Urothelium cell line (cell line): Measurements from ENCODE around the gene ZNF552.
A peak's percentile ranks its signal among the peaks of the same experiment; 100 is the strongest.
"Not testable (repeated sequence)": the region's sequence is repeated elsewhere in the genome, so short reads cannot be mapped to it uniquely, and the experiment has no call there.

Experiments used
- DNase-seq: peaks from one replicate; pipeline ENCODE4 v3.0.0; 2011; ENCODE audit warnings: low spot score, mixed read lengths
- FAIRE-seq: peaks from 2 replicates; lab custom pipeline; 2011; peaks lifted over from hg19 to GRCh38; lab: Jason Lieb, UNC

The ZNF552 gene

DNA sequence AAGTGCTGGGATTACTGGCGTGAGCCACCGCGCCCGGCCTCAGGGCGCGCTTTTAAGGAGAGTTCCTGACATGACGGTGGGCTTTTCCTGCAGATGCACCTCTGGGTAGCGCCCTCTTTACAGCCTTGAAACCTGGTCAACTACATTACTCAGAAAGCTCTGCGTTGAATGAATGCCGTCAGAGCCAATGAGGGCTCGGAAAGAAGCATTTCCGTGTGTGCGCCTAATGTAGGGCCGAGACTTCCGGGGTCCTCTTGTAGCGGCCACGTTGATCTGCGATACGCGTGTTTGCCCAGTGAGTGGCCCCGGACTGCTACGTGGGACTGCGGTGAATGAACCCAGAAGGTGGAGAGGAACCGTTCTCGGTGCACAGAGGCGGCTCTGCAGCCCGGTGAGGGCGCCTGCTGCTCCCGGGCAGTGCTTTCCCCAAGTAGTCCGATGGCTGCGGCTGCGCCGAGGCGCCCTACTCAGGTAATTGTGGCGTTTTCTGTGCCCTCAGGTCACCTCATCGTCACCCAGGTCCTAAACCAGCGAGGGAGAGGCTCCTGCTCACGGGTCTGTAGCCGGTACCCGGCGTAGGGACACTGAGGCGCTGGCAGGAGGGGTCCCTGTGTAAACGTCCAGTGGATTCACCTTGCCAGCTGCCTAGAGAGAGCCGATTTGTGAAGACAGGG, 4.9 kb upstream of the ZNF552 start:
- FAIRE-seq (no peak), DNase-seq (peak; percentile 90)

DNA sequence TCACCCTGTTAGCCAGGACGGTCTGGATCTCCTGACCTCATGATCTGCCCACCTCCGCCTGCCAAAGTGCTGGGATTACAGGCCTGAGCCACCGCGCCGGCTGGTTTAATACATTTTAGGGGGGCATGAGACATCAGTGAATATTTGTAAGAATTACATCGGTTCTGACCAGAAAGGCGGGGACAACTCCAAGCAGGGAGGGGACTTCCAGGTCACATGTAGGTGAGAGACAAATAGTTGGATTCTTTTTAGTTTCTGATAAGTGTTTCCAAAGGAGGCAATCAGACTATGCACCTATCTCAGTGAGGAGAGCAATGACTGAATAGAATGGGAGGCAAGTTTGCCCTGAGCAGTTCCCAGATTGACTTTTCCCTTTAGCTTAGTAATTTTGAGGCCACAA, 3.7 kb upstream of the ZNF552 start:
- FAIRE-seq (no peak), DNase-seq (no peak)

- DNase-seq (no peak), FAIRE-seq (no peak)
These were observed 3.3 kb upstream of the ZNF552 start for GRCh38 chr19:57817976-57818375.

DNA sequence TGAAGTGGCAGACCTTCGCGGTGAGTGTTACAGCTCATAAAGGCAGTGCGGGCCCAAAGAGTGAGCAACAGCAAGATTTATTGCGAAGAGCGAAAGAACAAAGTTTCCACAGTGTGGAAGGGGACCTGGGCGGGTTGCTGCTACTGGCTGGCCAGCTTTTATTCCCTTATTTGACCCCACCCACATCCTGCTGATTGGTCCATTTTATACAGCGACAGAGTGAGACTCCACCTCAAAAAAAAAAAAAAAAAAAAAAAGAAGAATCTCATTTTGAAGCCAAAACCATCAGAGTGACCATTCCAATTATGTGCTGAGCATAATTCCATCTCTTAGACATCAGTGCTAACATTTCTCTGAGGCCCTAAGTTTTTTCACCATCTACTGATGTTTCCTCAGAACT, 1.9 kb upstream of the ZNF552 start:
- DNase-seq (no peak), FAIRE-seq (no peak)

DNA sequence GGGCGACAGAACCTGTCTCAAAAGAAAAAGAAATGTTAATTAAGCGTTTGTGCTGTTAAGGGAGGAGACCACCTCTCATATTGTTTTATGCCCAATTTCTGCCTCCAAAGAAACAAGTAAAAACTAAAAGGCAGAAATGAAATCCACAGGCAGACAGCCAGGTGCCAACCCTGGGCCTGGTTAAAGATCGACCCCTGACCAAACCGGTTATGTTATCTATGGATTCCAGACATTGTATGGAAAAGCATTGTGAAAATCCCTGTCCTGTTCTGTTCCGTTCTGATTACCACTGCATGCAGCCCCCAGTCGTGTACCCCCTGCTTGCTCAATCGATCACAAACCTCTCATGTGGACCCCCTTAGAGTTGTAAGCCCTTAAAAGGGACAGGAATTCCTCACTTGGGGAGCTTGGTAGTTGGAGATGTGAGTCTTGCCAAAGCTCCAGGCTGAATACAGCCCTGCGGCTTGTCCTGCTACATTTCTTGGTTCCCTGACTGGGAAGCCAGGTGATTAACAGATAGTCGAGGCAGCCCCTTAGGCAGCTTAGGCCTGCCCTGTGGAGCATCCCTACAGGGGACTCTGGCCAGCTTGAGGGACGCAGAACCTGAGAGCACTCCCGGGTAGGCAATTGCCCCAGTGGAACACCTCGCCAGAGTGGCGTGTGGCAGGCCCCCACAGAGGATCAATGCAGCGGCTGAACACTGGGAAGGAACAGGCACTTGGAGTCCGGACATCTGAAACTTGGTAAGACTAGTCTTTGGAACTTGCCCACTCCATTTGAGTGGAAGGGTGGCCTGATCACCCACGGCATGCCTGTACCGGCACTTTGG, 748 bp upstream of the ZNF552 start:
- no peak for FAIRE-seq
- no peak for DNase-seq

DNA sequence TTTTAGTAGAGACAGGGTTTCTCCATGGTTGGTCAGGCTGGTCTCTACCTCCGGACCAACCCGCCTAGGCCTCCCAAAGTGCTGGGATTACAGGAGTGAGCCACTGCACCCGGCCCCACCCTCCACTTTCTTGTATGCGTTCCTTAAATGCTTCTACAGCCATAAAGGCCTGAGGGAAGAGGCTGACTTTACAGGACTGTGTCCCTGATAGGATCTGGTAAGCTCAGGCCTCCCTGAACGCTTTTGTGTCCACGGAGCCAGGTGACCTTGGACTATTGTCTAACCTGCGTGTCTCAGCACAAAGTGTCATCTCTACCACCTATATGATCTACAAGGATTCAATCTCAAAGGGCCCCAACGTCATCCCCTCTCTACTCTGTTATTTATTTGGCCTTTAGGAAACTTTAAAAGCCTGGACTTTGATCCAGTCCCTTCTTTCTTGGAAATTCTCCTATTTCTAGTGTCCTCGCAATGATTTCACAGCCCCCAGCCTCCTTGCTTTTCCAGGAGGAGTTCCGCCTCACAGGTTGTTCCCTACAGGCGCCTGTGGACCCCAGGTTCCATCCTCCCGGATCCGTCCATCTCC, 701 bp downstream of the ZNF552 start:
- DNase-seq (no peak), FAIRE-seq (no peak)

DNA sequence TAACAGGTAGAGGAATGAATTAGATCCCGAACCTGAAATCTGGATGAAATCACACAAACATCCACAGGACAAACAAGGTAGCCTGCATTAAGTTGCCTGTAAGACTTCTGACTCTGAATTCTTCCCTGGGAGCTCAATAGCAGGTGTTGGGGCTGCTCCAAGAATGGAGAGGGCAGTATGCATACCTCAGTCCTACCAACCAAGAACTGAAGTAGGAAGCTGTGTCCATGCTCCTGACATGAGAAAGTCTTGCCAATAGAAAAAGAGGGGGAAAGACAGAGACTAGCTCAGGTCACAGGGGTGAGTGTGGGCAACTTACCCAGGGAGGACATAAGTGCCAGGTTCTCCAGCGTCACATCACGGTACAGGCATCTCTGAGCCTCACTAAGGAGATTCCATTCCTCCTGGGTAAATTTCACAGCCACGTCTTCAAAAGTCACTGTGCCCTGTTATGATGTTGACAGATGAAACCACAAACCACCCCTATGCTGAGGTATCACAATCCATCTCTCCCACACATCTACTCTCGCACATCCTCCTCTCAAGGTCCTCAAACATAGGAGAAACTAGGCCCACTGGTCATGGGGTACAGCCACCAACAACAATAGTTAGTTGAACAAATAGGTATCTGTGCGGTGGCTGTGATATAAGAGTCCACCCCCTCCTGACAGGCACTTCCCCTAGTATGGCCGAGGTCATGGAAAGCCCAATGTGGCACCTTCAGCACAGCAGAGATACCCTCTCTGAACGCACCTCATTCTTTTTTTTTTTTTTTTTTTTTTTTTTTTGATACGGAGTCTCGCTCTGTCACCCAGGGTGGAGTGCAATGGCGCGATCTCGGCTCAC, 1.5 kb downstream of the ZNF552 start:
- FAIRE-seq, DNase-seq: not testable (repeated sequence)

DNA sequence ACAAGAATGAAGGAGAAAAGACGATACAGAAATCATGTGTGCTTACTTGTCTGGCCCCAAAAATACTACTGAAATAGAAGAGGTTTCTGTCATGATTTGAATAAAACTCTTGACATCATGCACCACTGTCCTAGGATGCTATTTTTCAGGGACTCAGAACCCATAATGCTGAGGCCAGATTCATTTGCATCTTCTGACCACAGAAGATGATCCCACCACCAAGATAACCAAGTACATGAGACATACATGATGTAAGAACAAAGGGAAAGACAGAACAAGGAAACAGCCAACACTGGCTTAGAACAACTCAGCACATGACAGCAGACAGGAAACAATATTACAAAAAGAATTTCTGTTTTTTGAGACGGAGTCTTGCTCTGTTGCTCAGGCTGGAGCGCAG, 2.5 kb downstream of the ZNF552 start:
- no peak for FAIRE-seq
- no peak for DNase-seq

DNA sequence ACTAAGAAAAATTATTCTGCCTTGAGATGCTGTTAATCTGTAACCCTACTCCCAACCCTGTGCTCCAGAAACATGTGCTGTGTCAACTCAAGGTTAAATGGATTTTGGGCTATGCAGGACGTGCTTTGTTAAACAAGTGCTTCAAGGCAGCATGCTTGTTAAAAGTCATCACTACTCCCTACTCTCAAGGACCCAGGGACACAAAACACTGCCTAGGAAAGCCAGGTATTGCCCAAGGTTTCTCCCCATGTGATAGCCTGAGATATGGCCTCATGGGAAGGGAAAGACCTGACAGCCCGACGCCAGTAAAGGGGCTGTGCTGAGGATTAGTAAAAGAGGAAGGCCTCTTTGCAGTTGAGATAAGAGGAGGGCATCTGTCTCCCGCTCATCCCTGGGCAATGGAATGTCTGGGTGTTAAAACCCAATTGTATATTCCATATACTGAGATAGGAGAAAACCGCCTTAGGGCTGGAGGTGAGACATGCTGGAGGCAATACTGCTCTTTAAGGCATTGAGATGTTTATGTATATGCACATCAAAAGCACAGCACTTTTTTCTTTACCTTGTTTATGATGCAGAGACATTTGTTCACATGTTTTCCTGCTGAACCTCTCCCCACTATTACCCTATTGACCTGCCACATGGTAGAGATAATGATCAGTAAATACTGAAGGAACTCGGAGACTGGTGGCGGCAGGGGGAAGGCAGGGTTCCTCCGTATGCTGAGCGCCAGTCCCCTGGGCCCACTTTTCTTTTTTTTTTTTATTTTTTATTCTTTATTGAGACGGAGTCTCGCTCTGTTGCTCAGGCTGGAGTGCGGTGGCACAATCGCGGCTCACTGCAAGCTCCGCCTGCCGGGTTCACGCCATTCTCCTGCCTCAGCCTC, 4.1 kb downstream of the ZNF552 start:
- not testable (repeated sequence) for FAIRE-seq, DNase-seq

GRCh38 chr19:57807541-57807940, 7.2 kb downstream of the ZNF552 start:
- FAIRE-seq (no peak), DNase-seq (no peak)

DNA sequence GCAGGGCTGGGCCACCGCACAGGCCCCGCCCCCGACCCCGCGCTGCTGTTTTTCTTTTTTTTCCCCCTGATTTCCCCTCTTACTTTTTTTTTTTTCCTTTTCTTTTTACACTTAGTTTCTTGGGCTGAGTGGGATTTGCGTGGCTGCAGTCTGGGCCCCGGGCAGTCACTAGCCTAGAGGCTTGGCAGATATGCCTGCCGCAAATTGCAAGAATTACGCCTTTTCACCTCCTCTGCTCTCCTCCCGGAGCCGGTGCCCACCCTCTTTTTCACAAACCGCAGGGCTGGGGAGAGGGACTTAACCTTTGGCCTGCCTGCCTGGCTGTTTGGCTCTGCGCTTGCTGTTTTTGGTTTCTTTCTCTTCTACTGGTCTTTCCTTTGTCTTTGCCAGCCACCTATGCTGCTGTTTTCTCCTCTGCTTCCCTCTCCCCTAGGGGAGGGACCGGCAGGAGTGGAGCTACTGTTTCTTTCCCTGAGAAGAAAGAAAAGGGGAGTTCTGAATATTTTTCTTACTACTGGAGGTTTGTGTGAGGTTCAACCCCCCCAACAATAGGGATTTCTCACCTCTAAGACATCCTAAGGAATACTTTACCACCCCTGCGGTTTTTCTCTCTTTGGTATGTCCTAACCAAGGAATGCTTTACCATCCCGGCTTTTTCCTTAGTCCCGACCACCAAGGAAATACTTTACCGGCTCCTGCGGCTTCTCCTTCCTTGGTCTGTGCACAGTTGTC, 11.0 kb downstream of the ZNF552 start:
- peak; percentile 57 for DNase-seq
- FAIRE-seq = no peak

GRCh38 chr19:57803265-57803593, 11.5 kb downstream of the ZNF552 start:
- FAIRE-seq (no peak), DNase-seq (no peak)

DNA sequence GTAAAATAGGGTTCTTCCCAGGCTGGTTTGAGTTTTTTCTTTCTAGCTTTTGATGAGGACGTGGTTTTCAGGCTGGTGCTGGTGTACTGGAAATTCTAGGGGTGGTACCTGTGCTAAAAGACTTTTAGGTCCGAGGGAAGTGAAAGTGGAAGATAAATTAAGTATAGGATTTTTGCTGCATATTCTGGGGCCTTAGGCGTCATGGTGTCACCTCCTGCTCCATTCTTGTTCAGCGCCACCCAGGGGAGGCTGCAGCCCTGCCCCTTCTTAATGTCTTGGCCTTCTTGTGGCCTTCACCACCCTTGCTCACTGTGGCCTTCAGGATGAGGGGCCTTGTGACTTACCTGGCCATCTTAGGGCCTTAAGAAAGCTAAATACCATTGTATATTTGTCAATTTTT, 12.4 kb downstream of the ZNF552 start:
- DNase-seq (no peak), FAIRE-seq (no peak)

DNA sequence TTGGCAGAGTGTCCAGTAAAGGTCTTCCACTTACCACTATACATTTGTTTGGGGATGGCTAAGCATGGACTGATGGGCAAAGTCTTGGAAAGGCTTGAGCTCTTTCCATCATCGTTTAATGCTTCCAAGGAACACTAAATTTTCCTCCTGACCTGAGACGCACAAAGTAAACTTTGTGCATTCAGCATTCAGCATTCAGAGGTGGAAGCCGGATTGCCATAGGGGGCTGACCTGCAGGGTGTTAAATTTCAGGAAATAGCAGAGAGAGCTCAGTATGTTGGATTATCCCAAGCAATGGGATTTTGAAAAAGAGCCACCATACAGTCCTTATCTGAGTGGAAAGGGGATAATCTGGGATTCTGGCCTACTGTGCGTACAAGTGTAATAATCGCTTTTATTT, 14.0 kb downstream of the ZNF552 start:
- FAIRE-seq (no peak), DNase-seq (no peak)

- FAIRE-seq, DNase-seq: not testable (repeated sequence)
These were observed 18.1 kb downstream of the ZNF552 start for GRCh38 chr19:57796580-57796979.

- no peak for FAIRE-seq
These were observed 25.4 kb downstream of the ZNF552 start for GRCh38 chr19:57789288-57789687.

GRCh38 chr19:57788114-57788692, 26.5 kb downstream of the ZNF552 start:
- FAIRE-seq (no peak), DNase-seq (no peak)

More at GRCh38 chr19:57789288-57789687, 25.4 kb downstream of the ZNF552 start:
- DNase-seq = no peak

GRCh38 chr19:57786906-57787305, 27.8 kb downstream of the ZNF552 start:
- no peak for DNase-seq

GRCh38 chr19:57786286-57786685, 28.4 kb downstream of the ZNF552 start:
- no peak for FAIRE-seq
- DNase-seq = no peak

More at GRCh38 chr19:57786906-57787305, 27.8 kb downstream of the ZNF552 start:
- no peak for FAIRE-seq
